Kidney epithelial cell (primary cell): ENCODE results near the gene CMSS1. TPM values are rescaled to one million over a fixed set of nuclear protein-coding genes. Genes with fewer than 3 reads are reported as not detected.

Experiments used
- DNase-seq: peaks from one replicate; pipeline ENCODE4 v3.0.0-alpha.2; 2010; ENCODE audit warnings: low read depth
- H3K27me3 ChIP-seq: 2 replicates; pipeline ENCODE4 v1.6.0; 2011; ENCODE audit warnings: low read length; ENCODE audit not compliant: control insufficient read depth, insufficient read depth
- H3K36me3 ChIP-seq: 2 replicates; pipeline ENCODE4 v1.5.1; 2011; ENCODE audit warnings: low read length; ENCODE audit not compliant: control insufficient read depth, insufficient read depth
- H3K4me3 ChIP-seq: 2 replicates; pipeline ENCODE4 v1.5.1; 2011; ENCODE audit warnings: low read depth, mild to moderate bottlenecking, control low read depth, low read length
- total RNA-seq: library from RNA; depleted of rRNA; stranded (reverse); fragments of >200 nt; gene quantifications from 2 replicates; pipeline ENCODE4 v1.2.3, GENCODE V29; 2015
- TF ChIP-seq, protein P1 (sequence below): IDR thresholded peaks from 2 replicates; pipeline ENCODE4 v1.5.1; 2011; ENCODE audit warnings: mild to moderate bottlenecking, moderate library complexity, low read length, control low read depth, inconsistent platforms; ENCODE audit not compliant: insufficient read depth, poor library complexity, severe bottlenecking

Gene CMSS1
- total RNA-seq, 1 donor from 2014 or later, result 36.9 TPM

DNA sequence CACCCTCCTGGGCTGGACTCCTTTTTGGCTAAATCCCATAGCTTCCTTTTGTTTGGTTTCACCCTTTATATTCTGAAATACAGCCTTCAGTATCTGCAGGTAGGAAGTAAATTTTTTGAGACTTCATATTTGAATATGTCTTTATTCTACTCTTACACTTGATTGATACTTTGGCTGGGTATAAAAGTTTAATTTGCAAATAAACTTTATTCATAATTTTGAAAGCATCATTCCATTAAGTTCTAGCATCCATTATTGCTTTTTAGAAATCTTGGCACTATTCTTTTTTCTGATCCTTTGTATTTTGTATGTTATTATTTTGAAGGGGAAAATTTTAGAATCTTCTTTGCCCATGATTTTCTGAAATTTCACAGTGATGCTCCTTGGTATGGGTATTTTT, 337.9 kb downstream of the CMSS1 start:
- DNase-seq, result no peak
- no peaks in the 10 kb centered on the region for H3K27me3 ChIP-seq
- H3K4me3 ChIP-seq, result no peak overlapping the region
- H3K36me3 ChIP-seq, result no peaks in the 10 kb centered on the region
- TF ChIP-seq, protein P1, sequence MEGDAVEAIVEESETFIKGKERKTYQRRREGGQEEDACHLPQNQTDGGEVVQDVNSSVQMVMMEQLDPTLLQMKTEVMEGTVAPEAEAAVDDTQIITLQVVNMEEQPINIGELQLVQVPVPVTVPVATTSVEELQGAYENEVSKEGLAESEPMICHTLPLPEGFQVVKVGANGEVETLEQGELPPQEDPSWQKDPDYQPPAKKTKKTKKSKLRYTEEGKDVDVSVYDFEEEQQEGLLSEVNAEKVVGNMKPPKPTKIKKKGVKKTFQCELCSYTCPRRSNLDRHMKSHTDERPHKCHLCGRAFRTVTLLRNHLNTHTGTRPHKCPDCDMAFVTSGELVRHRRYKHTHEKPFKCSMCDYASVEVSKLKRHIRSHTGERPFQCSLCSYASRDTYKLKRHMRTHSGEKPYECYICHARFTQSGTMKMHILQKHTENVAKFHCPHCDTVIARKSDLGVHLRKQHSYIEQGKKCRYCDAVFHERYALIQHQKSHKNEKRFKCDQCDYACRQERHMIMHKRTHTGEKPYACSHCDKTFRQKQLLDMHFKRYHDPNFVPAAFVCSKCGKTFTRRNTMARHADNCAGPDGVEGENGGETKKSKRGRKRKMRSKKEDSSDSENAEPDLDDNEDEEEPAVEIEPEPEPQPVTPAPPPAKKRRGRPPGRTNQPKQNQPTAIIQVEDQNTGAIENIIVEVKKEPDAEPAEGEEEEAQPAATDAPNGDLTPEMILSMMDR, result no peak

- Histone ChIP-seq H3K36me3 (no peaks in the 10 kb centered on the region), H3K4me3 (no peak overlapping the region), H3K27me3 (no peaks in the 10 kb centered on the region)
- TF ChIP-seq, protein P1, result no peak
- DNase-seq, result no peak
These were observed 340.0 kb downstream of the CMSS1 start for GRCh38 chr3:100157685-100158084.

GRCh38 chr3:100158918-100159330, 341.3 kb downstream of the CMSS1 start:
- Histone ChIP-seq H3K4me3 (no peak overlapping the region), H3K36me3 (no peaks in the 10 kb centered on the region), H3K27me3 (no peaks in the 10 kb centered on the region)
- TF ChIP-seq, protein P1, result no peak
- no peak for DNase-seq

- H3K4me3 ChIP-seq, result no peak overlapping the region
- TF ChIP-seq, protein P1, result no peak
- no peaks in the 10 kb centered on the region for H3K27me3 ChIP-seq
- no peaks in the 10 kb centered on the region for H3K36me3 ChIP-seq
- DNase-seq, result no peak
These were observed 341.9 kb downstream of the CMSS1 start for GRCh38 chr3:100159331-100160153.

GRCh38 chr3:100160521-100160920, 342.9 kb downstream of the CMSS1 start:
- no peaks in the 10 kb centered on the region for H3K36me3 ChIP-seq
- TF ChIP-seq, protein P1, result no peak
- no peak for DNase-seq
- H3K4me3 ChIP-seq, result no peak overlapping the region
- H3K27me3 ChIP-seq, result no peaks in the 10 kb centered on the region

DNA sequence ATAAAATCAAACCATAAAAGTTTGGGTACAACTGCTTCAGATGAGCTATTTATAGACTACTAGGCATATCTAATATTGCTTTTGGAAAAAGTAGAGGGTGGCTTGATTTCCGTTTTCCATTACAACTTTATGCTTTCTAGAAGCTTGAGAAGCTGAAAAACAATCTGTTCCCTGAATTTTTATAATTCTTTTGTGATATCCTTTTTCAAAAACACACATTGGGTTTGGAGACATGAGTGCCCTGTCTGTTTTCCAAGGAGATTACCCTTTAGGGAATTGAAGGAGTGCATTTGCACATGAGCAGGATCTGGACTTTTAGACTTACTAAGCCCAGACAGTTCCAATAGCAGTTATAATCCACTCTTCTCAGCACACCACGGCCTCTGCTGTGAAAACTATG, 346.1 kb downstream of the CMSS1 start:
- no peak for DNase-seq
- no peaks in the 10 kb centered on the region for H3K27me3 ChIP-seq
- TF ChIP-seq, protein P1, result no peak

More for the DNA sequence above, 346.1 kb downstream of the CMSS1 start:
- H3K4me3 ChIP-seq, result no peak overlapping the region
- no peaks in the 10 kb centered on the region for H3K36me3 ChIP-seq
